Esophagus muscularis mucosa (tissue), 4 donors: Measurements from ENCODE around the gene TMEM225B. TPM values are rescaled to one million over a fixed set of nuclear protein-coding genes. Genes with fewer than 3 reads are reported as not detected.
"Not testable (repeated sequence)": the region's sequence is repeated elsewhere in the genome, so short reads cannot be mapped to it uniquely, and the experiment has no call there.

Experiments used
- DNase-seq: peaks from one replicate; pipeline ENCODE4 v3.0.0-alpha.2; 2017; ENCODE audit errors: extremely low spot score
- H3K27ac ChIP-seq, 4 donors: fragments of 200-600 bp; sonication (generic); replicated peaks in 1 of 4; 1 replicate in 3 of 4; 2 replicates in 1 of 4; pipeline ENCODE4 v1.5.1; 2016 to 2019; ENCODE audit warnings: mild to moderate bottlenecking in 1 of 4
- H3K27me3 ChIP-seq, 4 donors: fragments of 200-600 bp; sonication (generic); one replicate each; pipeline versions ENCODE4 v1.5.1 to v1.6.0; 2016 to 2019
- H3K36me3 ChIP-seq, 4 donors: fragments of 200-600 bp; sonication (generic); one replicate each; pipeline ENCODE4 v1.5.1; 2016 to 2019
- H3K4me1 ChIP-seq, 4 donors: fragments of 200-600 bp; sonication (generic); one replicate each; pipeline ENCODE4 v1.5.1; 2016 to 2019
- H3K4me3 ChIP-seq, 4 donors: fragments of 200-600 bp; sonication (generic); 1 replicate in 2 of 4; 2 replicates in 2 of 4; pipeline ENCODE4 v1.5.1; 2016 to 2019; ENCODE audit warnings: mild to moderate bottlenecking in 4 of 4, moderate library complexity in 1 of 4
- H3K9me3 ChIP-seq, 4 donors: fragments of 200-600 bp; sonication (generic); 1 replicate in 3 of 4; 2 replicates in 1 of 4; pipeline ENCODE4 v1.5.1; 2016 to 2019
- CTCF ChIP-seq, 3 experiments: fragments of 200-600 bp in 2 of 3; fragments of 450-650 bp in 1 of 3; sonication (generic) in 2 of 3; IDR thresholded peaks; one replicate each; pipeline ENCODE4 v1.5.1; 2017 to 2019; ENCODE audit warnings: antibody characterized with exemption in 3 of 3, mild to moderate bottlenecking in 2 of 3, moderate library complexity in 1 of 3
- EP300 ChIP-seq: sonication (generic); formaldehyde crosslinking; IDR thresholded peaks from one replicate; pipeline ENCODE4 v1.6.1; 2017; ENCODE audit warnings: antibody characterized with exemption
- POLR2A ChIP-seq: fragments of 450-650 bp; IDR thresholded peaks from one replicate; pipeline ENCODE4 v1.6.1; 2017; ENCODE audit warnings: antibody characterized with exemption, moderate library complexity, mild to moderate bottlenecking, low read depth
- POLR2AphosphoS5 ChIP-seq, 2 donors: sonication (generic); formaldehyde crosslinking; IDR thresholded peaks; one replicate each; pipeline ENCODE4 v1.6.1; 2017; ENCODE audit warnings: antibody characterized with exemption in 2 of 2
- WGBS: methylation state at CpG from one replicate; pipeline ENCODE4 v1.1.5; 2018; 5-methylcytosine and 5-hydroxymethylcytosine counted together
- intact Hi-C: fragments of 100-400 bp; cut with DNase I; formaldehyde crosslinking; loops from one replicate; pipeline ENCODE4 v1.15.1; 2023
- total RNA-seq, 4 donors: library from RNA; depleted of rRNA; stranded (reverse); fragments of >200 nt; gene quantifications; one replicate each; pipeline versions ENCODE4 v1.1.0 to v1.2.1, GENCODE V29; 2016

The TMEM225B gene
- total RNA-seq, 4 donors from 2014 or later = 0.32 to 0.57 TPM; not detected in 2

- TF ChIP-seq POLR2A (no peak), POLR2AphosphoS5 (IDR thresholded peaks at IDR 0.05) (no peak), EP300 (no peak), CTCF (IDR thresholded peaks at IDR 0.05) (no peak)
- DNase-seq = peak; percentile 39
- no peaks in the 10 kb centered on the region for H3K4me1 ChIP-seq
- H3K27me3 ChIP-seq = no peaks in the 10 kb centered on the region
- no peak overlapping the region for H3K27ac ChIP-seq
- no peak overlapping the region for H3K4me3 ChIP-seq
- intact Hi-C loops = no loop called here
- WGBS = 76% methylated on average over 14 of the region's 14 CpGs
- H3K9me3 ChIP-seq = no peaks in the 10 kb centered on the region
- H3K36me3 ChIP-seq = peaks cover 39 to 100% (median 79%) of the 10 kb centered on the region in 4 donors
These were observed 30.7 kb downstream of the TMEM225B start for GRCh38 chr7:99628471-99629465.

- TF ChIP-seq EP300 (no peak), CTCF (IDR thresholded peaks at IDR 0.05) (no peak), POLR2A (no peak), POLR2AphosphoS5 (IDR thresholded peaks at IDR 0.05) (no peak)
- no peak for DNase-seq
- Histone ChIP-seq H3K9me3 (no peaks in the 10 kb centered on the region), H3K4me3 (no peak overlapping the region), H3K27me3 (no peaks in the 10 kb centered on the region), H3K27ac (no peak overlapping the region), H3K36me3 (peaks cover 30 to 100% (median 78%) of the 10 kb centered on the region in 4 donors), H3K4me1 (no peaks in the 10 kb centered on the region)
- 85% methylated on average over 4 of the region's 20 CpGs for WGBS
- intact Hi-C loops = no loop called here
These were observed 31.6 kb downstream of the TMEM225B start for GRCh38 chr7:99629643-99630042.

GRCh38 chr7:99631295-99632109 lies 33.4 kb downstream of the TMEM225B start:
- DNase-seq = peak; percentile 77
- H3K4me1 ChIP-seq = no peaks in the 10 kb centered on the region
- no peak overlapping the region for H3K4me3 ChIP-seq
- no peaks in the 10 kb centered on the region for H3K9me3 ChIP-seq
- intact Hi-C loops = no loop called here
- no peaks in the 10 kb centered on the region for H3K27me3 ChIP-seq
- WGBS = 56% methylated on average over 9 of the region's 9 CpGs
- no peak overlapping the region for H3K27ac ChIP-seq
- H3K36me3 ChIP-seq = peaks cover 16 to 89% (median 60%) of the 10 kb centered on the region in 4 donors
- TF ChIP-seq POLR2A (no peak), EP300 (no peak), POLR2AphosphoS5 (IDR thresholded peaks at IDR 0.05) (no peak), CTCF (IDR thresholded peaks at IDR 0.05) (no peak)

GRCh38 chr7:99637414-99637813 lies 39.3 kb downstream of the TMEM225B start:
- H3K9me3 ChIP-seq, intact Hi-C loops, H3K4me1 ChIP-seq, H3K27me3 ChIP-seq, DNase-seq, H3K27ac ChIP-seq, H3K4me3 ChIP-seq: not testable (repeated sequence)
- 69% methylated on average over 2 of the region's 2 CpGs for WGBS
- peaks cover 0 to 46% (median 23%) of the 10 kb centered on the region in 4 donors for H3K36me3 ChIP-seq

- TF ChIP-seq EP300 (no peak), POLR2AphosphoS5 (IDR thresholded peaks at IDR 0.05) (no peak), POLR2A (no peak), CTCF (IDR thresholded peaks at IDR 0.05) (no peak)
- Histone ChIP-seq H3K9me3 (no peaks in the 10 kb centered on the region), H3K36me3 (peaks cover 0 to 38% (median 21%) of the 10 kb centered on the region in 4 donors), H3K27me3 (no peaks in the 10 kb centered on the region), H3K4me3 (no peak overlapping the region), H3K4me1 (no peaks in the 10 kb centered on the region), H3K27ac (no peak overlapping the region)
- no peak for DNase-seq
- WGBS = 98% methylated on average over 23 of the region's 23 CpGs
- intact Hi-C loops = no loop called here
These were observed 40.7 kb downstream of the TMEM225B start for GRCh38 chr7:99638731-99639130.
